HCT116 (cell line): ENCODE measurements around the gene RAD18.

Source experiments
- CTCF ChIP-seq, 3 experiments: fragments of 200-600 bp in 1 of 3; sonication (generic) in 1 of 3; IDR thresholded peaks in 2 of 3; conservative IDR thresholded peaks in 1 of 3; 2 replicates each; pipeline ENCODE4 v1.5.1; 2012 to 2017; ENCODE audit warnings: low read depth in 2 of 3, low read length in 2 of 3, antibody characterized with exemption in 1 of 3, borderline replicate concordance in 1 of 3, control low read depth in 1 of 3, mild to moderate bottlenecking in 1 of 3, mixed read lengths in 1 of 3, mixed run types in 1 of 3, moderate library complexity in 1 of 3; ENCODE audit not compliant: insufficient read depth in 1 of 3
- EZH2 ChIP-seq: fragments of 200-600 bp; sonication (generic); IDR thresholded peaks from 2 replicates; pipeline ENCODE4 v1.6.1; 2017; ENCODE audit warnings: antibody characterized with exemption, mixed run types
- EZH2phosphoT487 ChIP-seq: fragments of 200-600 bp; IDR thresholded peaks from 2 replicates; pipeline ENCODE4 v1.6.1; 2018; ENCODE audit warnings: antibody characterized with exemption, borderline replicate concordance
- JUND ChIP-seq: IDR thresholded peaks from 2 replicates; pipeline ENCODE4 v1.6.1; 2012
- POLR2AphosphoS5 ChIP-seq: IDR thresholded peaks from 2 replicates; pipeline ENCODE4 v1.6.1; 2011; ENCODE audit warnings: mild to moderate bottlenecking, low read depth, low read length, moderate library complexity
- RAD21 ChIP-seq: IDR thresholded peaks from 2 replicates; pipeline ENCODE4 v1.6.1; 2012; ENCODE audit warnings: low read depth, mild to moderate bottlenecking
- SIN3A ChIP-seq: IDR thresholded peaks from 2 replicates; pipeline ENCODE4 v1.6.1; 2012; ENCODE audit warnings: low read depth
- ZFX ChIP-seq: fragments of 450-650 bp; IDR thresholded peaks from 2 replicates; pipeline ENCODE4 v1.6.1; 2017

- no peak for TF ChIP-seq CTCF (IDR thresholded peaks at IDR 0.05 in 2 of 3, conservative IDR thresholded peaks at IDR 0.05 in 1 of 3; ENCODE audit: borderline replicate concordance in 1 of 3, insufficient read depth in 1 of 3, low read depth in 2 of 3, low read length in 2 of 3)
- TF ChIP-seq RAD21: no peak
- TF ChIP-seq EZH2: no peak
- no peak for TF ChIP-seq SIN3A
- no peak for TF ChIP-seq ZFX
- TF ChIP-seq EZH2phosphoT487: no peak
- no peak for TF ChIP-seq POLR2AphosphoS5
- TF ChIP-seq JUND: no peak
These were observed 127.2 kb downstream of the RAD18 start for GRCh38 chr3:8836096-8836495.
